ENCODE measurements around the gene REXO1.

Gene REXO1

DNA sequence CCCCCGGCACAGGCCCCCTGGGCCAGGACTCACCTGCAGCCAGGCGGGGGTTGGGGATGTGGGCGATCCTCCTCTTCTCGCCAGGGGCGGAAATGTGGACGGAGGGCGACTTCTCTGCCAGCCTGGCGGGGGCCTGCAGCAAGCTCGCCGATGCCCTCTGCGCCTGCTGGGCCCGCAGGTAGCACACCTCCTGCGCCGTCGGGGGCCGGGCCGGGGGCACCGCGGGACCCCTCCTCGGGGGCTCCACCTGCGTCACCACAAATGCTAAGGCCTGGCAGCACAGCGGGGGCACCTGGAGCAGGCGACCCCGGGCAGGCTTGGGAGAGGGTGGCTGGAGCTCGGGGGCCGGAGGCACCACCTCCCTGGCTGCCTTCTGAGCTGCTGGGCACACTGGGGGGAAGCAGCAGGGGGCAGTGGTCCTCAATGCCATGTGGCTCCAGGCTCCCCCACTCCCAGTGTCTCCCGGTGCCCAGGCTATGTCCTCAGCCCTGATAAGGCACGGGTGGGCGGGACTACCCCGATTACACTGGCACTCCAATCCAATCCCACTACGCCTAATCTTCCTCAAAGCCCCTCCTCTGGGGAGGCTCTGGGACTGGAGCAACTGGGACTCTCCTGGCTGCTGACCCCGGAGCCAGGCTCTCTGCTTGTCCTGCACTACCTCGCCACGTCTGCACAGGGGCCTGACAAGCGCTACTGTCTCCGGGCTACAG is 24.6 kb downstream of the REXO1 start:
- H2BK15ac ChIP-seq (replicated peaks; ENCODE audit: low read depth) = no peak overlapping the region
- H4K5ac ChIP-seq (ENCODE audit: low read length) = no peak overlapping the region
- H3K56ac ChIP-seq (ENCODE audit: low read length) = no peak overlapping the region
- H2AK5ac ChIP-seq (ENCODE audit: low read length) = no peak overlapping the region
- H4K8ac ChIP-seq (ENCODE audit: low read depth, low read length) = no peak overlapping the region
- H3K4me2 ChIP-seq (ENCODE audit: low read length) = no peak overlapping the region
- no peak overlapping the region for H3K4me3 ChIP-seq (ENCODE audit: low read length)
- no peaks in the 10 kb centered on the region for H3K79me2 ChIP-seq (ENCODE audit: control insufficient read depth, insufficient read depth, low read length)
- no peak overlapping the region for H3K27ac ChIP-seq (ENCODE audit: low read depth, low read length)
- no CpG with 5 or more reads among the region's 36 CpGs for WGBS (ENCODE audit: extremely low coverage, insufficient coverage, low lambda C conversion rate)
- H3K23ac ChIP-seq (ENCODE audit: low read length) = no peak overlapping the region
- H3K18ac ChIP-seq (ENCODE audit: low read length) = no peak overlapping the region
- H3K9ac ChIP-seq (ENCODE audit: low read length) = no peak overlapping the region
- peak; percentile 39 for DNase-seq
- no peaks in the 10 kb centered on the region for H3K27me3 ChIP-seq (ENCODE audit: insufficient read depth, low read length, poor library complexity)
- H3K4ac ChIP-seq (ENCODE audit: low read depth, low read length) = no peak overlapping the region
- peaks cover 2% of the 10 kb centered on the region for H3K36me3 ChIP-seq (ENCODE audit: control insufficient read depth, insufficient read depth, low read length)
- no peak overlapping the region for H2BK5ac ChIP-seq (ENCODE audit: low read length)
- H2BK120ac ChIP-seq (ENCODE audit: low read depth, low read length) = no peak overlapping the region
- H3K79me1 ChIP-seq (ENCODE audit: low read length) = peaks cover 2% of the 10 kb centered on the region
- H3K4me1 ChIP-seq (ENCODE audit: control insufficient read depth, low read depth, low read length) = no peaks in the 10 kb centered on the region

DNA sequence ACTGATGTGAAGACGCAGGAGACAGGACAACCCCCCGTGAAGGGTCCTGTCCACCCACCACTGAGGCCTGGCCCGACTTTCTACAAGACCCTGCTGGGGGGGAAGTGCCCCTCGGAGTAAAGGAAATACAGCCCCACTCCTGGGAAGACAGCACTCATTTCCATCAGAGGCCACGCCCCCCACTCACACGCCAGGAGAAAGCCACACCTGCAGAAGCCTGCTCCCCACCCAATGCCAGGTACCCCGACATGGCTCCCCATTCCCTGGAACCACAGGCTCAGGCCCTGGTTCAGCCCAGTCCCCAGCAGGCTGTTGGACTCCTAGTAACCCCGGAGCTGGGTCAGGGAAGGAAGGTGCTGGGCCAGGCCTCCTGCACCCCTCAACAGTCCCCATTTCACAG is 25.3 kb downstream of the REXO1 start:
- Histone ChIP-seq H4K5ac (ENCODE audit: low read length) (no peak overlapping the region), H2AK5ac (ENCODE audit: low read length) (no peak overlapping the region), H3K4me1 (ENCODE audit: control insufficient read depth, low read depth, low read length) (no peaks in the 10 kb centered on the region), H3K23ac (ENCODE audit: low read length) (no peak overlapping the region), H3K27me3 (ENCODE audit: insufficient read depth, low read length, poor library complexity) (no peaks in the 10 kb centered on the region), H4K8ac (ENCODE audit: low read depth, low read length) (no peak overlapping the region), H3K56ac (ENCODE audit: low read length) (no peak overlapping the region), H3K4ac (ENCODE audit: low read depth, low read length) (no peak overlapping the region), H3K79me1 (ENCODE audit: low read length) (peaks cover 2% of the 10 kb centered on the region), H3K36me3 (ENCODE audit: control insufficient read depth, insufficient read depth, low read length) (peaks cover 2% of the 10 kb centered on the region), H3K4me3 (ENCODE audit: low read length) (no peak overlapping the region), H2BK120ac (ENCODE audit: low read depth, low read length) (no peak overlapping the region), H3K79me2 (ENCODE audit: control insufficient read depth, insufficient read depth, low read length) (no peaks in the 10 kb centered on the region), H3K18ac (ENCODE audit: low read length) (no peak overlapping the region), H3K9ac (ENCODE audit: low read length) (no peak overlapping the region), H2BK5ac (ENCODE audit: low read length) (no peak overlapping the region), H2BK15ac (replicated peaks; ENCODE audit: low read depth) (no peak overlapping the region), H3K4me2 (ENCODE audit: low read length) (no peak overlapping the region), H3K27ac (ENCODE audit: low read depth, low read length) (no peak overlapping the region)
- DNase-seq = no peak
- WGBS (ENCODE audit: extremely low coverage, insufficient coverage, low lambda C conversion rate) = no CpG with 5 or more reads among the region's 8 CpGs

DNA sequence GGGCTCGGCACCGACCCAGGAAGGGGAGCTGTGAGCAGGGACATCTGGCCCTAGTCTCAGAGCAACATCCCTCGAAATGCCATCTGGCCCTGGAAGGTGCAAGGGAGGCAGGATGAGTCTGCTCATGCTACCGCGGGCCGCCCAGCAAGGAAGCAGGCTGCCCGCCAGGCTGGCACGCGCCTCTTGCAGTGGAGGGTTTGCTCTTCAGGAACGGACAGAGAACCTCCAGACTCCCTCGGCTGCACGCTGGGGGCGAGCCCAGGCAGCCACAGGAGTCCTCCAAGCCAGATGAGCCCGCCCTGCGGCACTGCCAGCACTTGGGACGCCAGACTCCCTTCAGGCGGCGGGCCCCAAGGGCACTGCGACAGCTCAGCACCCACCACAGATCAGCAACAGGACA is 26.1 kb downstream of the REXO1 start:
- Histone ChIP-seq H2BK5ac (ENCODE audit: low read length) (no peak overlapping the region), H3K4ac (ENCODE audit: low read depth, low read length) (no peak overlapping the region), H3K4me2 (ENCODE audit: low read length) (no peak overlapping the region), H3K4me3 (ENCODE audit: low read length) (no peak overlapping the region), H4K8ac (ENCODE audit: low read depth, low read length) (no peak overlapping the region), H3K23ac (ENCODE audit: low read length) (no peak overlapping the region), H3K79me2 (ENCODE audit: control insufficient read depth, insufficient read depth, low read length) (no peaks in the 10 kb centered on the region), H3K27ac (ENCODE audit: low read depth, low read length) (no peak overlapping the region), H3K56ac (ENCODE audit: low read length) (no peak overlapping the region), H3K9ac (ENCODE audit: low read length) (no peak overlapping the region), H3K4me1 (ENCODE audit: control insufficient read depth, low read depth, low read length) (no peaks in the 10 kb centered on the region), H2BK15ac (replicated peaks; ENCODE audit: low read depth) (no peak overlapping the region), H3K18ac (ENCODE audit: low read length) (no peak overlapping the region), H2BK120ac (ENCODE audit: low read depth, low read length) (no peak overlapping the region), H3K27me3 (ENCODE audit: insufficient read depth, low read length, poor library complexity) (no peaks in the 10 kb centered on the region), H4K5ac (ENCODE audit: low read length) (no peak overlapping the region), H3K79me1 (ENCODE audit: low read length) (peaks cover 2% of the 10 kb centered on the region), H2AK5ac (ENCODE audit: low read length) (no peak overlapping the region), H3K36me3 (ENCODE audit: control insufficient read depth, insufficient read depth, low read length) (peaks cover 2% of the 10 kb centered on the region)
- no peak for DNase-seq
- WGBS (ENCODE audit: extremely low coverage, insufficient coverage, low lambda C conversion rate) = no CpG with 5 or more reads among the region's 19 CpGs

DNA sequence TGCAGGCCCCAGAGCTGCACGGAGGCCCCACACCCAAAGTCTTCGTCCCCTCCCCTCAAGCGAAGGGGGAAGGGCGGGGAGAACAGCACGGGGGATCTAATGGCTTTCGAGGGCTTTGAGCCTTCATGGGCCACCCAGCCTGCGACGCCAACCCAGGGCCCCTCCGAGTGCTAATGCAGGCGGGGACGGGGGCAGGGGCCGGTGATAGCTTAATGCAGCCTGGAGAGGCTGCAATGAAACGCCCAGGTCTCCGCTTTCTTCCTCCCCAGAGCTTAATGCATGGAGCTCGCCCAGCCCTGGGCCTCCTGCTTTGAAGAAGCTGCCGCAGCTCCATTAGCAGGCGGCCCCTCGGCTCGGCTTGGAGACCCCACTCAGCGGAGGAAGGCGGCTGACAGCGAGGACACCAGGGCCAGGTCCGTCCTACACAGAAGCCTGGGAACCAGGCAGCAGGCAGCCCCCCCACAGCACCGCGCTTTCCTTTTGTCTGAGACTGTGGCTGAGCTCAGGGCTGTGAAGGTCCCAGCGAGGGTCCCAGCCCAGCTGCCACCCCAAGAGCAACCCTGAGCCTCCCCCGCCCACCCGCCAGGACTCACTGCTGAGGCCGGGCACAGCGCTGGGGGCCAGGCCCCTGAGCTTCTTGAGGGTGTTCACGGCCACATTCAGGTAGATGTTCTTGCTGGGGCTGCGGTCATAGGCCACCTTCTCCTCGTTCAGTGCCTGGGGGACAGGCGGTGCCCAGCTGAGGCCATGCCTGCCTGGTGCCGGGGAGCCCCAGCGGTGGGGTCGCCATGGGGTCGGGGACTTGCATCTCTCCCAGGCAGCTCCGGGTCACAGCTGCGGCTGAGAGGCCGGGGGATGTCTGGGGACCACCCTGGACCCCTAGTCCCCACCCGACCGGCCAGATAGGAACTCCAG is 28.7 kb downstream of the REXO1 start:
- Histone ChIP-seq H3K23ac (ENCODE audit: low read length) (no peak overlapping the region), H3K9ac (ENCODE audit: low read length) (no peak overlapping the region), H3K4ac (ENCODE audit: low read depth, low read length) (no peak overlapping the region), H3K56ac (ENCODE audit: low read length) (no peak overlapping the region), H2BK15ac (replicated peaks; ENCODE audit: low read depth) (no peak overlapping the region), H3K79me1 (ENCODE audit: low read length) (no peaks in the 10 kb centered on the region), H3K79me2 (ENCODE audit: control insufficient read depth, insufficient read depth, low read length) (no peaks in the 10 kb centered on the region), H3K4me2 (ENCODE audit: low read length) (no peak overlapping the region), H2BK120ac (ENCODE audit: low read depth, low read length) (no peak overlapping the region), H4K5ac (ENCODE audit: low read length) (no peak overlapping the region), H3K27me3 (ENCODE audit: insufficient read depth, low read length, poor library complexity) (no peaks in the 10 kb centered on the region), H3K4me1 (ENCODE audit: control insufficient read depth, low read depth, low read length) (no peaks in the 10 kb centered on the region), H3K4me3 (ENCODE audit: low read length) (no peak overlapping the region), H3K18ac (ENCODE audit: low read length) (no peak overlapping the region), H2AK5ac (ENCODE audit: low read length) (no peak overlapping the region), H4K8ac (ENCODE audit: low read depth, low read length) (no peak overlapping the region), H3K27ac (ENCODE audit: low read depth, low read length) (no peak overlapping the region), H3K36me3 (ENCODE audit: control insufficient read depth, insufficient read depth, low read length) (peaks cover 9% of the 10 kb centered on the region), H2BK5ac (ENCODE audit: low read length) (no peak overlapping the region)
- no CpG with 5 or more reads among the region's 43 CpGs for WGBS (ENCODE audit: extremely low coverage, insufficient coverage, low lambda C conversion rate)
- DNase-seq = no peak

DNA sequence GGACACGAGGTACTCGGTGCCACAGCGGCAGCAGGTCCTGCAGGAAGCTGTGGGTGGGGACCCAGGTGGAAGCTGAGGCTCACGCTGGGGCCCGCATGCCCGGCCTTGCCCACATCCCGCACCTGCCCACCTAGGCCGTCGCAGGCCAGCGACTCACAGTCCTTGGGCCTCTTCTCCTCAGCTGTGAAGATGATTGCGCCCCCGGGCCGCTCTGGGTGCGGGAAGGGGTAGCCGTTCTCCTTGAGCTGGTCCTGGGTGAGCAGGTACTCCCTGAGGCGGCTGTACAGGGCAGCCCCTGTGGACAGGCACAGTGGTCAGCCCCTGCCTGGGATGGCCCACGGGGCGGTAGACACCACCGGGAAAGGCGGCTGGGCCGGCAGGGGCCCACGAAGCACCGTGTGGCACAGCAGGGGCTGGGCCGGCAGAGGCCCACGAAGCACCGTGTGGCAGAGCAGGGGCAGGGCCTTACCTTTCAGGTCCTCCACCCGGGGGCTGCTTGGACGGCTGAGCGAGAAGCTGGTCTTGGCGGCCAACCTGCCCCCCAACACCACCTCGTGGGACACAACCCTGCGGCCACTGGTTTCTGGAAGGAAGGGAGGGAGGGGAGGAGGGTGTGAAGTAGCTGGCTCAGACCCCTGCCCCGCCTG is 29.6 kb downstream of the REXO1 start:
- Histone ChIP-seq H2BK5ac (ENCODE audit: low read length) (no peak overlapping the region), H3K36me3 (ENCODE audit: control insufficient read depth, insufficient read depth, low read length) (peaks cover 9% of the 10 kb centered on the region), H3K27ac (ENCODE audit: low read depth, low read length) (no peak overlapping the region), H3K27me3 (ENCODE audit: insufficient read depth, low read length, poor library complexity) (no peaks in the 10 kb centered on the region), H3K4me2 (ENCODE audit: low read length) (no peak overlapping the region), H4K8ac (ENCODE audit: low read depth, low read length) (no peak overlapping the region), H3K4me3 (ENCODE audit: low read length) (no peak overlapping the region), H3K23ac (ENCODE audit: low read length) (no peak overlapping the region), H3K4me1 (ENCODE audit: control insufficient read depth, low read depth, low read length) (no peaks in the 10 kb centered on the region), H2BK120ac (ENCODE audit: low read depth, low read length) (no peak overlapping the region), H3K79me2 (ENCODE audit: control insufficient read depth, insufficient read depth, low read length) (no peaks in the 10 kb centered on the region), H3K18ac (ENCODE audit: low read length) (no peak overlapping the region), H4K5ac (ENCODE audit: low read length) (no peak overlapping the region), H3K56ac (ENCODE audit: low read length) (no peak overlapping the region), H2BK15ac (replicated peaks; ENCODE audit: low read depth) (no peak overlapping the region), H3K4ac (ENCODE audit: low read depth, low read length) (no peak overlapping the region), H2AK5ac (ENCODE audit: low read length) (no peak overlapping the region), H3K79me1 (ENCODE audit: low read length) (no peaks in the 10 kb centered on the region), H3K9ac (ENCODE audit: low read length) (no peak overlapping the region)
- no peak for DNase-seq
- no CpG with 5 or more reads among the region's 33 CpGs for WGBS (ENCODE audit: extremely low coverage, insufficient coverage, low lambda C conversion rate)

Measured in mesendoderm (in vitro differentiated cells).